Stimulated activated CD4-positive, alpha-beta T cell treated with anti-CD3 and anti-CD28 coated beads, Interleukin-4, amount 100 ng/mL, for 48 hours (primary cell): ENCODE measurements around the gene GTF2A1.
"Not testable (repeated sequence)": the region's sequence is repeated elsewhere in the genome, so short reads cannot be mapped to it uniquely, and the experiment has no call there.

Experiments used
- DNase-seq, 2 donors: peaks; one replicate each; pipeline ENCODE4 v3.0.0-alpha.2; 2020; ENCODE audit warnings: low read depth in 2 of 2

Gene GTF2A1

DNA sequence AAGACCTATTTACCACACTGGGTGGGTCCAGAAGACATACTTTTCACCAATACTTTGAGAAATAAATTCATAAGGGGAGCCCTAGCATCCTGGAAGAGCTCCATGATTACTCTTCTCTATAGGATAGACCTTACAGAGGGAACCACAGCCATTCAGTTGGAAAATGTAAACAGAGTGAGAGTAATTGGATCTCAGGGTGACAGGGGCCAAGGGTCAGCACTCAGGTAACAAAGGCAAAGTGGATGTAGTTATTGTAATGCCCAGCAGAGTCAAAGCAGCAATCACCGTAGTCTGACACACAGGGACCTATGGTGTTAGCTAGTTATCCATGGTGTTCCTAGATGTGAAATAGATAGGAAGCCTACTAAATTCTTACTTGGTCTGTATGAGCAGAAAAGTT is 10.8 kb upstream of the GTF2A1 start:
- no peak for DNase-seq

DNA sequence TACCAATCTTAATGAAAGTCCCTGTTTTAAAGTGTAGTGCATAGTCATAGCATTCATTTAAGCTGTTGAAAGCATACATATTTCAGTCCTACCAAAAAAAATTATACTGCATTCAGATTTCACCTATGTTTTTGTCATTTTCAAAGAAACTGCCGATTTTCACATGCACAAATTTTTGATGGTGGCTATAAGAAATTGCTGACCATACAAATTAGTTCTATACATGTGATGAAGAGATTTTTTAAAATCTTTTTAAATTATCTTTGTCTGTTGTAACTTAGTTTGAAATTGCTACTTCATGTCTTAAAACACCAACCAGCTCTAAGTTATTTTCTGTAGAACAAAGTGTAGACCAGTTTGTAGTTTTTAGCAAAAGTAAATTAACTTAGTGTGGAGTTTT is 3.5 kb upstream of the GTF2A1 start:
- DNase-seq = no peak

DNA sequence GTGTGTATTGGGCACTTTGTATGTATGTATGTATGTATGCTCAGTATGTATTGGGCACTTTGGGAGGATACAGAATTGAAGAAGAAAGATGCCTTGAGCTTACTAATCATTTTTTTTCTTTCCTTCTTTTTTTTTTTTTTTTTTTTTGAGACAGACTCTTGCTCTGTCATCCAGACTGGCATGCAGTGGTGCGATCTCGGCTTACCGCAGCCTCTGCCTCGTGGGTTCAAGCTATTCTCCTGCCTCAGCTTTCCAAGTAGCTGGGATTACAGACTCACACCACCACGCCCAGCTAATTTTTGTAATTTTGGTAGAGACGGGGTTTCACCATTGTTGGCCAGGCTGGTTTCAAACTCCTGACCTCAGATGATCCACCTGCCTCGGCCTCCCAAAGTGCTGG is 3.0 kb upstream of the GTF2A1 start:
- DNase-seq = not testable (repeated sequence)

DNA sequence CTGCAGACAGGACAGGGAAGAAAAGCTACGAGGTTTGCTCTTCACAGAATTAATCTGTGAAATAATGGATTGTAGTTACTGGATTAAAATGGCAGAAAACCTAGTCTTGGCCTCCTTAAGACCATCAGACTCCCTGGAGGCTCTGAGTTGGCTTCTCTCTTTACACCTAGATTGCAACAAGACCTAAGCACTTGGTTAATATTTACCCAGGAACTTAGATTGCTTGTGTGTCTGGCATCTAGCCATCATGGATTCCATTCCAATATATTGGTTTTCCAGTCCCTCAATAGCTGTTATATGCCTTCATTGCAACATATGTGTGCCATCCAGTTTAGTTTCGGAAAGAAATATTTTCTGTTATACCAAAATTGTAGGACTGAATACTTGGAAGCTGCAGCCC is 1.9 kb upstream of the GTF2A1 start:
- DNase-seq = no peak

GRCh38 chr14:81222126-81222525 is 1.4 kb upstream of the GTF2A1 start:
- DNase-seq = no peak

- DNase-seq = no peak
Observed at GRCh38 chr14:81221579-81222102, 882 bp upstream of the GTF2A1 start.

DNA sequence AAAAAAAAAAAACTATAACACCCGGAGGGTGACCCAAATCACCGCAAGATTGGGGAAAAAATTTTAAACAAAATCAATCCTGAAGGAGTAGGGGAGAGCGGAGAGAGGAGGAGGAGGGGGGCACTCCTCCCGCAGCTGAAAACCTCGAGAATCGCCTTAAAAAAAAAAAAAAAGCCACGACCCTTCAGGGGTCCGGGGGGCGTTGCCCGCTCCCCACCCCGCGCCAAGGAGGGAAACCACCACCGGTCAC is 254 bp downstream of the GTF2A1 start:
- DNase-seq = no peak

DNA sequence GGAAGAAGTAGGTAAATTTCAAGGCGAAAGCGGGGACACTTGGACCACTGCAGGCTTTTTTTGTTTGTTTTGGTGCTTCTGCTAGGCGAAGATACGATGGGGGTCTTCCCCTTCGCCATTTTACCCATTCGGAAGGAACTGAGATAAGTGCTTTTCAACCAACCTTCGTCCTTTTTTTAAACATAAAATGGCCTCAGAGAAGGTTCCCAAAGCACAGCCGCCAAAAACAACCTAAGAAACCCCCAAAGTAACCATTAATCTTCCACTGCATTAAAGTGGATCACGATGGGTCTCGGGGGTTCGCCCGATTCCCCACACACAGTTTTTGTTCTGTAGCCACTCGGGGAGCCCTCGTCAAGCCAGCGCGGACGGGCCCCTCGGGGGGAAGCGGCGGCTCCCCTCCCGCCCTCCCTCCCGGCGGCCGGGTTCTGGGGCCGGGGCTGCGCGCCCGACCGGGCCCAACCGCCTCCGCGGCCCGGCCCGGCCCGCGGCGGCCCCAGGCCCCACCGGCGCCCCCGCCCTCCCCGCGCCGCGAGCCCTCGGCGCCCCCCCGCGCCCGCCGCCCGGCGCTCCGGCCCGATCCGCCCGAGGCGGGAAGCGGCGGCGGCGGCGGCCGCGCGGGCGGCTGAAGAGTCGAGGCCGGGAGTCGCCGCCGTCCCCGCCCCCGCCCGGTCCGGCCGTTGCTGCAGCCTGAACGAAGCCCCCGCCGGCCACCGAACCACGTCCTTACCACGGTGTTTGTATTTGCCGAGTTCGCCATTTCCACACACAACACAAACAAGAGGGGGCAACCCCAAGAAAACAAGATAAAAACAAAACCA is 790 bp downstream of the GTF2A1 start:
- DNase-seq = peak in 1 of 2 donors; percentile 13

- peak; percentile 64 to 76 for DNase-seq
Observed at GRCh38 chr14:81219210-81219758, 1.5 kb downstream of the GTF2A1 start.

DNA sequence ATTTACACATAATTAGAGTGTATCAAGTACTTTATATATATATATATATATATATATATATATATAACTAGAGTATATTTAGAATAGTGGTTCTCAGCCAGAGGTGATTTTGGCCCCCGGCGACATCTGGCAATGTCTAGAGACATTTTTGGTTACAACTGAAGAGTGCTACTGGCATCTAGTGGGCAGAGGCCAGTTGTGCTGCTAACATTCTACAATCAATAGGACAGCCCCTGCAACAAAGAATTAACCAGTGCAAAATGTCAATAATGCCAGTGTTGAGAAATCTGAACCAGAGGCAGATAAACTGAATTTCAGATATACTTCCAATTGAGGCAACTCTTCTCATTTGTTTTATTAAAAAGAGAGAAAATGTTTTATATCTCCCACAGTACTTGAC is 8.9 kb downstream of the GTF2A1 start:
- DNase-seq = no peak

DNA sequence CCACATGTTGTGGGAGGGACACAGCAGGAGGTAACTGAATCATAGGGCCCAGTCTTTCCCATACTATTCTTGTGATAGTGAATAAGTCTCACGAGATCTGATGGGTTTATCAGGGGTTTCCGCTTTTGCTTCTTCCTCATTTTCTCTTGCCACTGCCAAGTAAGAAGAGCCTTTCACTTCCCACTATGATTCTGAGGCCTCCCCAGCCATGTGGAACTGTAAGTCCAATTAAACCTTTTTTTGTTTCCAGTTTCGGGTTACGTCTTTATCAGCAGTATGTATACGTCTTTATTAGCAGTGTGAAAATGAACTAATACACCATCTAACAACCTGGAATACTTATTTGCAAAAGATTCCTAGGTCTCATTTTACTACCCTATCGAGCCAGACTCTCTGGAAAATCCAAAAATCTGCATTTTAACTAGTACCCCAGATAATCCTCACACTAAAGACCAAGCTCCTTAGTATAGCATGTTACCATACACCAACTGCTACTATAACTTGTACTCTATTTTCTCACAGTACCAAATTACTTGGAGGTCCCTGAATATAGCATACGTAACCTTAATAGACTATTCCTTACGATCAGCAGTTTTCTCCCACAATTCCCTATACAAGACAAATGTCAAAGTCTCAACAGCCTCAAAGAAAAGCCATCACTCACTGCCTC is 11.5 kb downstream of the GTF2A1 start:
- no peak for DNase-seq

- DNase-seq = no peak
Observed at GRCh38 chr14:81208489-81208888, 12.3 kb downstream of the GTF2A1 start.

GRCh38 chr14:81206115-81206514 is 14.6 kb downstream of the GTF2A1 start:
- no peak for DNase-seq

DNA sequence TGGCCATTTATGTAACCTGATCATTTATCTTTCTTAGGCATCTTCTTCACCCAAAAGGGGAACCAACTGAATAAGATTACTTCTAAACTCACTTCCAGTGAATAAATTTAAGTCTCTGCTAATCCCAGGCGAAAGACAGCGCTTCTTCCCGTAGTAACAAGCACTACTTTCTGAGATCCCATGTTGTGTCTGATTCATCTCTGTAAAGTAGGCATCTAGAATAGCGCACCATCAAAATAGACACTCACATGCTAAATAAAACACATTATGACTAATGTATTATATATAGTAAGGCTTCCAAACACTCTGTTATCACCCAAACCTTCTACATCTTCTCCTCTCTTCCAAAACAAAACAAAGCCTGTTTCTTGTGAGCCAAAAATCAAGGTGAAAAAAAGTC is 15.1 kb downstream of the GTF2A1 start:
- no peak for DNase-seq

GRCh38 chr14:81200054-81200453 is 20.7 kb downstream of the GTF2A1 start:
- no peak for DNase-seq

- DNase-seq = no peak
Observed at GRCh38 chr14:81199084-81199483, 21.7 kb downstream of the GTF2A1 start.

- no peak for DNase-seq
Observed at GRCh38 chr14:81198651-81199050, 22.1 kb downstream of the GTF2A1 start.

GRCh38 chr14:81193924-81194633 is 26.7 kb downstream of the GTF2A1 start:
- no peak for DNase-seq

DNA sequence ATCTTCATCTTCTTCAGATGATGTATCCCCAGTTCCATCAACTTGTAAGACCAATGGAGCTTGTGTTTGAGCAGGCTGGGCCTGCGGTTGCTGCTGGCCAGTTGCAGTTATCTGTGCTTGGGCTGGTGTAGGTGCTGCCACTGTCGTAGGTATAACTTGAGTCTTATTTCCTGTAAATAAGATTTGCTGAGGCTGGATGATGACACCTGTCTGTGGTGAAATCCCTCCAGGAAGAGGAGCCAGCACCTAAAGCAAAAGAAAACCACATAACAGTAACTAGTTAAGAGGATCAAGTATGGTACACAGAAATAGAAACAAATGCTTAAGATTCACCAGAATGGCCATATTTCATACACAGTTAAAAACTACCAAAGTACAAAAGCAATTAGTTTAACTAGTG is 28.2 kb downstream of the GTF2A1 start:
- DNase-seq = no peak

GRCh38 chr14:81187832-81188522 is 32.8 kb downstream of the GTF2A1 start:
- DNase-seq = no peak

DNA sequence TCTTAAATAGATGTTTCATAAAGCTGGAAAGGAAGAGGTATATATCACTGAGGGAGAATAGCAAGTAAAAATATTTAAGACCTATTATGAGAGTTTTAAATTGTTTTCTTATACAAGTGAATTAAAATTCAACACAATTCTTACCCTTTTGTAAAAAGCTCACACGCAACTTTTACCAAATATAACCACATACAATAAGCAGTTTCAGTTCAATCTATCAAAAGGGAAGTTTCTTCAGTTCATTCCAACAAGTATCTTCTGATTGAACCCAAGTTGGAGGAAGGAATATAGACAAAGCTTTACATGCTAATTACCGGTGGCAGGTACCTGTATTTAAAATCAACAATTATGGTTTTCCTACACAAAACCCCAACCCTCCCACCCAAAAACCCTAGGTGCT is 41.1 kb downstream of the GTF2A1 start:
- DNase-seq = no peak

DNA sequence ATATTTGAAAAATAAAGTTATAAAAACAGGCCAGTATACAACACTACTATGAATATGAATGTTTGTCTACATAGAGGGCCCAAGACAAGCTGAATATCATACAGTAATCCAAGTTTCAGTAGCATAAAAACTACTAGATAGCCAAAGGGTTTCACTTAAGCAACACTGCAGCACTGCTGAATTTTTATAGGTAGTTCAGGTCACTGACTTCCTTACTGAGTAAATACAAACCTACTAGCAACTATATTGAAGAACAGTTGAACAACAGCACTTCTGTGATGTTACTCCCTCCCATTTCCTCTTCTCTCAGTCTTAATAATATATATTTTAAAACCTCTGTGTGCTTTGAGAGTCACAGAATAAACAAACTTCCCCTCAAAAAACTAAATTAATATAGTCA is 42.7 kb downstream of the GTF2A1 start:
- DNase-seq = no peak
